Activated T-helper 1 cell treated with anti-CD3 and anti-CD28 coated beads, Interleukin-12 subunit alpha, Interleukin-12 subunit beta, Interleukin-2, Interleukin-4 antibody, amounts not matched to agents 30 ng/mL and 10 ng/mL and 1 ng/mL, durations not matched to agents 14 hours and 24 hours and 36 hours (primary cell): ENCODE measurements around the gene C1orf105. TPM values are rescaled to one million over a fixed set of nuclear protein-coding genes. Genes with fewer than 3 reads are reported as not detected.
A peak's percentile ranks its signal among the peaks of the same experiment; 100 is the strongest.

Source experiments
- DNase-seq: peaks from one replicate; pipeline ENCODE4 v3.0.0; 2021; ENCODE audit warnings: low spot score
- H3K27ac Mint-ChIP-seq: one replicate; pipeline ENCODE4 v1.8.0; 2021; ENCODE audit warnings: mild to moderate bottlenecking, mixed read lengths
- H3K27me3 Mint-ChIP-seq: one replicate; pipeline ENCODE4 v1.8.0; 2022; ENCODE audit warnings: mild to moderate bottlenecking, moderate library complexity, mixed read lengths; ENCODE audit not compliant: insufficient read depth
- H3K36me3 Mint-ChIP-seq: one replicate; pipeline ENCODE4 v1.8.0; 2021; ENCODE audit warnings: low read depth, mixed read lengths
- H3K4me1 Mint-ChIP-seq: one replicate; pipeline ENCODE4 v1.8.0; 2021; ENCODE audit warnings: low read depth, mixed read lengths
- H3K4me3 Mint-ChIP-seq: one replicate; pipeline ENCODE4 v1.8.0; 2021; ENCODE audit warnings: mild to moderate bottlenecking, moderate library complexity, mixed read lengths
- H3K9me3 Mint-ChIP-seq: one replicate; pipeline ENCODE4 v1.8.0; 2021; ENCODE audit warnings: mixed read lengths
- intact Hi-C: fragments of 100-400 bp; cut with micrococcal nuclease; formaldehyde crosslinking; loops from one replicate; pipeline ENCODE4 v1.15.1; 2024
- total RNA-seq: library from RNA; stranded (reverse); gene quantifications from 2 replicates; pipeline ENCODE4 v1.2.3, GENCODE V29; 2022

Gene C1orf105
- total RNA-seq, 1 donor from 2014 or later = not detected

DNA sequence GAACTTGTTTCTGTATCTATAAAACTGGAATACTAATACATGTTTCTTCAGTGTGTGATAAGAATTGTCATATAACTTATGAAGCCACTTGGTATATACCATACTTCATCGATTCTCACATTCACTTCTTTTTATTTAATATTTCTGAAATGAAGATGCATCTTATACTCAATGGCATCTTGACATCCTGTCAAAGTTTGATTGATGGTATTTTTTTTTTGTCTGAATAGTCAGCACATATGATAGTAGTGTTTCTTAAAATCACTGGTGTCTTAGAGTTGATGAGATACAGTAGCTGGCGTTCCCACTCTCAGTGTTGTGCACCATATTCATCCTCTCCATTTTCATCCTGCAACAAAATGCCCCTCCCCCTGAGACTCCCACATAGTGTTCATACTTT lies 34.4 kb upstream of the C1orf105 start:
- H3K4me3 Mint-ChIP-seq = no peak overlapping the region

DNA sequence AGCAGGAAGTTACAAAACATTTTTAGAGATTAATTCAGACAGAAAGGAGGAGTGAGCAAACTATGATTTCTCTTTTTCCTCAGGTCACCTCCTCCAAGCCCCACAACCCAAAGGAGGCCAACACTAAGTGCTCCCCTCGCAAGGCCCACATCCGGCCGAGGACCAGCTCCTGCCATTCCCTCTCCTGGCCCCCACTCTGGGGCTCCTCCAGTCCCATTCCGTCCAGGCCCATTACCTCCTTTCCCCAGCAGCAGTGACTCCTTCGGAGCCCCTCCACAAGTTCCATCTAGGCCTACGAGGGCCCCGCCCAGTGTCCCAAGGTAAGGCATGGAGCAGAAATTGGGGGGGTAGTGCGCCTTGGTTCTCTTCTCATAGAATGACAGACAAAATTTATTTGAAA lies 32.0 kb upstream of the C1orf105 start:
- no peak for DNase-seq
- Mint-ChIP-seq H3K36me3 (peaks cover 3% of the 10 kb centered on the region), H3K9me3 (no peaks in the 10 kb centered on the region), H3K4me1 (peaks cover 12% of the 10 kb centered on the region), H3K27ac (no peak overlapping the region), H3K4me3 (no peak overlapping the region), H3K27me3 (peaks cover 20% of the 10 kb centered on the region)
- intact Hi-C loops = no loop called here

More for the DNA sequence above, 34.4 kb upstream of the C1orf105 start:
- no peak overlapping the region for H3K27ac Mint-ChIP-seq
- intact Hi-C loops = no loop called here
- no peaks in the 10 kb centered on the region for H3K9me3 Mint-ChIP-seq
- peaks cover 14% of the 10 kb centered on the region for H3K27me3 Mint-ChIP-seq
- H3K36me3 Mint-ChIP-seq = no peaks in the 10 kb centered on the region
- DNase-seq = no peak
- H3K4me1 Mint-ChIP-seq = peaks cover 19% of the 10 kb centered on the region

DNA sequence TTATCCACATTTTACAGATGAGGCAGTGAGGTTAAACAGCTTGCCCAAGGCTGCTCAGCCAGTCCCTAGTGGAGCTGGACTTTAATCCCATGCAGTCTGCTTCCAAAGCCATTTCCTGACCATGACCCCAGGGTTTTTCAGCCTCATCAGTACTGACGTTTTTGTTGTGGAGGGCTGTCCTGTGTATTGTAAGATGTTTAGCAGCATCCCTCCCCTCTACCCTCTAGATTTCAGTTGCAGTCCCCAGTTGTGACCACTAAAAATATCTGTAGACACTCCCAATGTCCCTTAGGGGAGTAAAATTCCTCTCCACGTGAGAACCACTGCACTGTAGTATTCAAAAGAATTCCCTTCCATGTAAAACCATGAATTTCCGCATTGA lies 30.2 kb upstream of the C1orf105 start:
- no peak for DNase-seq
- intact Hi-C loops = no loop called here
- no peak overlapping the region for H3K27ac Mint-ChIP-seq
- H3K36me3 Mint-ChIP-seq = peaks cover 5% of the 10 kb centered on the region
- H3K4me3 Mint-ChIP-seq = no peak overlapping the region
- peaks cover 20% of the 10 kb centered on the region for H3K27me3 Mint-ChIP-seq
- H3K9me3 Mint-ChIP-seq = no peaks in the 10 kb centered on the region
- H3K4me1 Mint-ChIP-seq = peaks cover 29% of the 10 kb centered on the region

DNA sequence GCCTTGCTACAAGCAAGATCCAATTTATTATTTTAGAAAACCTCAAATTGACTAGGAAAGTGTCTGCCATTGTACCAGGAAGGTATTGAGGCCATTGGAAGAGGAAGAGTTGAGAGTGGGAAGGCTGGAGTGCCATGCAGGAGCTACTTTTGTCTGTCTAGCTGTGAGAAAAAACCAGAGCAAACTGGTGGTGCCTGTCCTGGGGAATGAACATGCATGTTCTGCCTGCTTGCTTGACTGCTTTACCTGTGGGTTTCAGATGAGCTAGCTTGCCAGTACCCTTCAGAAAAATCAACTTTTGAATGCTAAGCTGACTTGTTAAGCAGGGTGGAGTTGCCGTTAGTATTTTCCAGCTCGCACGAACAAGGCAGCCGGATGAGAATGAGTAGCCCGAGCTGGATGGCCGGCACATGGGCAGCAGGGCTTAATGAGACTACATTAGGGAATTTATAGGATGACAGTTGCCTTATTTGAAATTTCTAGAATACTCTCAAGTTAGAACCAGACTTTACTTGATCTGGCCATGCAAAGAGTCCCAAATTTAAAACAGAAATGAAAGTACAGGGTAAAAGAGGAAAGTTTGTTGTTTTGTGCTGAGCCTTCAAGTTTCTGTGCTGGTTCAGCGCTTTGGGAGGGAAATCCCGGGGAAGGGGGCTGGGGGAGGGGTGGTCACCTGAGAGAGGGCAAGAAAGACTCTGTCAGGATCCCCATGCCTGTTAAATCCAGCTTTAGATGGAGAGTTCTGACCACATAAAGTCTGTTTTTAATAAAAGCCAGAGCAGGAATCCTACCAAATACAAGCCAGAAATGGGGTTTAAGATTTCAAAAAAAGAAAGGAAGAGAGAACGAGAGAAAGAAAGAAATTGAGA lies 29.6 kb upstream of the C1orf105 start:
- peaks cover 29% of the 10 kb centered on the region for H3K4me1 Mint-ChIP-seq
- H3K27ac Mint-ChIP-seq = no peak overlapping the region
- H3K27me3 Mint-ChIP-seq = peaks cover 20% of the 10 kb centered on the region
- no peak overlapping the region for H3K4me3 Mint-ChIP-seq
- no peak for DNase-seq
- H3K9me3 Mint-ChIP-seq = no peaks in the 10 kb centered on the region
- intact Hi-C loops = no loop called here
- peaks cover 5% of the 10 kb centered on the region for H3K36me3 Mint-ChIP-seq

DNA sequence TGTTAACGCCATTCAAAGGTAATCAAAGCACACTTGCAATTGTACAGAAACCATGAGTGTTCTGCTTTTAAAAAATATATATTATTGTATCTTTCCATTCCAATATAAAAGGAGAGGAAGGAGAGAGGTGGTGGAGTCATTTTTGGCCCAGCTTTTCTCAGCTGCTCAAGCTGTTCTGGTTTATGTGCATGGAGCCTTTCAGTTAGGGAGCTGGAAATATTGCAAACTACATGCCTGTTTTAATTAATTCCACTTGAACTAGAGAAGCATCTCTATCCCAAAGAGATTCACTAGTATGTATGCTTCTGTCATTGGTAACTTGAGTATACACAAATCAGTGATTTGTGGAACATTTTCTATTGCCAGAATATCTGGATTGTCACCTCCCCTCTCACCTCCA lies 28.5 kb upstream of the C1orf105 start:
- Mint-ChIP-seq H3K4me3 (no peak overlapping the region), H3K27ac (no peak overlapping the region)
- intact Hi-C loops = no loop called here

DNA sequence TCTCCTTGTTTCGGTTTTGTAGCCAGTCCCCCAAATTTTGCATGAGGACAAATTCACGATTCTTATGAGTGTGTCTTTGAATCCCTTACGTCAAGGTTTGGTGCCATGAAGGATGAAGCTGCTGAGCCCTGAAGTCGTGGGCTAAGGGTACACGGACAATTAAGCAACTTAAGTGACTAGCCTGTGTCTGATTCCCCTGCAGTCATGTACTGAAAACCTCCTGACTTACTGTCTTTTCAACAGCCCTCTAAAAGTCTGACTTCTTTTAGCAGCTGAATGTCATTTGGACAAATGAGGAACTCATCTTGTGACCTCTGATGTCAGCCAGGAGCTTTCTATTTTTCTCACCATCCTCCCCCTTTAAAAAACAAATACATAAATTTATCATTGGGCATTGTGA lies 27.1 kb upstream of the C1orf105 start:
- Mint-ChIP-seq H3K27ac (no peak overlapping the region), H3K4me1 (peaks cover 44% of the 10 kb centered on the region), H3K36me3 (peaks cover 5% of the 10 kb centered on the region), H3K9me3 (no peaks in the 10 kb centered on the region), H3K27me3 (peaks cover 20% of the 10 kb centered on the region), H3K4me3 (no peak overlapping the region)
- intact Hi-C loops = no loop called here
- DNase-seq = no peak

More for the DNA sequence above, 28.5 kb upstream of the C1orf105 start:
- peaks cover 5% of the 10 kb centered on the region for H3K36me3 Mint-ChIP-seq
- no peaks in the 10 kb centered on the region for H3K9me3 Mint-ChIP-seq
- H3K27me3 Mint-ChIP-seq = peaks cover 20% of the 10 kb centered on the region
- H3K4me1 Mint-ChIP-seq = peaks cover 30% of the 10 kb centered on the region
- no peak for DNase-seq

DNA sequence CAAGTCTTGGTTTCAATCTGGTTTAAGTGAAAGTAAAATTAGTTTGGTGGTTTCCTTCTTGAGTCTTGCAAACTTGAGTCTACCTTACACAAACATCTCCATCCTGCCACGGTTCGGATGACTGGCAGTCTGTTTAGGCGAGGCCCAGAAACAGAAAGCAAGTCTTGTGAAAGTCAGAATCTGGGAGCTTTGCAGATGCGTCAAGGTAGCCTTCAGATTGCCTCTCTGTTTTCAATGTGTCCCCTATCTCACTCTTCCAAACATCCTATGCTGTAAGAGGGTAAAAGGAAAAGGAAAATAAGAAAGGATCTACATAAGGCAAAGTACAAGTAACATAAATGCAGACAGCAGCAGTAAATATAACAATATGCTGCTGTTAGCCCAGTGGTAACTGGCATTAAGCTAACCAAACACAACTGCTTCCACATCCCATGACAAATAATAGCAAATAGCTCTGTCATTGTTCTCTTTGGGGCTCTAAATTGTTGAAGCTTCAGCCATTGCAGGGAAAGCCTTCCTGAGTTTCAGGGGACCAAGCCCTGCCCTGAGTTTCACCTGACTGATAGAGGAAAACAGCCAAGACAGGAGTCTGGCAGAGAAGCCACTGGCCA lies 26.2 kb upstream of the C1orf105 start:
- Mint-ChIP-seq H3K36me3 (peaks cover 5% of the 10 kb centered on the region), H3K4me1 (peaks cover 52% of the 10 kb centered on the region)
- peak; percentile 68 for DNase-seq

DNA sequence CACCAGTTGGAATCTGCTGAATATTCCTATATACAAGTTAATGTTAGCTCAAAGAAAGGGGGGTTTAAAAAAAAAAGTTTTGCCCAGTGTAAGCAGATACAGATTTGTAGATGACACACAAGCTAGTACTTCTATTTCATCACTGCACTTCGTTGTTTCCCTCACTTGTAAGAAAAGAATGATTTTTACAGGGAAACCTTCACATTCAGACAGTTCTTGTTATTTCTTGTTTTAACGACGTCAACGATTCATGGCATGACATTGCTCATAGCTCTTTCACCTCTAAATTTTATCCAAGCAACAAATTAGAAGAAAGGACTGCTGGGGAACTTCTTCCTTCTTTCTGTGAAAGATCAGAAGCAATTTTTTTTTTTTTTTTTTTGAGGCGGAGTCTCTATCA lies 25.7 kb upstream of the C1orf105 start:
- Mint-ChIP-seq H3K36me3 (peaks cover 5% of the 10 kb centered on the region), H3K4me3 (peak overlapping the region; percentile 27), H3K4me1 (peaks cover 58% of the 10 kb centered on the region), H3K9me3 (no peaks in the 10 kb centered on the region), H3K27me3 (peaks cover 17% of the 10 kb centered on the region), H3K27ac (peak overlapping the region; percentile 32)
- intact Hi-C loops = loop anchor here (1.0 kb wide), 5 partner anchors 14 to 214 kb away; no protein-coding TSS in a partner anchor
- DNase-seq = no peak

More for the DNA sequence above, 26.2 kb upstream of the C1orf105 start:
- Mint-ChIP-seq H3K9me3 (no peaks in the 10 kb centered on the region), H3K27ac (peak overlapping the region; percentile 40), H3K4me3 (peak overlapping the region; percentile 27), H3K27me3 (peaks cover 20% of the 10 kb centered on the region)
- intact Hi-C loops = loop anchor here (1.0 kb wide), 5 partner anchors 13 to 213 kb away; no protein-coding TSS in a partner anchor

DNA sequence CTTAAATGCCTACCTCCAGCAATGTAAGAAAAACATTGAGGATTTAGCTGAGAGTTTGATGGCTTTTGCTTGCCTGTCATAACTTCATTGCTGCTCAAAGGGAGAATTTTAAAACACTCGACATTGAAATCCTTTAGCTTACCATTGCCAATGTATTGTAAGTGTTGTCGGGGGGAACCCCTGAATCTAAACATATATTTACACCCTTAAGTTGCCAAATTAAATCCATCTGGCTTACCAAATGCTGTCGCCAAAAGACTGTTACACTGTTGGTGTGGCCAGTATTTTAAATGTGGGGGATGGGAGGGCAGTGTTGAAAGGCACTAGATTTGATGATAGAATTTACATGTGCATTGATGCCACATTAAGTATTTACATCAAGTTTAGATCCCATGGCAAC lies 24.9 kb upstream of the C1orf105 start:
- H3K9me3 Mint-ChIP-seq = no peaks in the 10 kb centered on the region
- no peak overlapping the region for H3K27ac Mint-ChIP-seq
- no peak overlapping the region for H3K4me3 Mint-ChIP-seq
- peaks cover 5% of the 10 kb centered on the region for H3K36me3 Mint-ChIP-seq
- DNase-seq = no peak
- peaks cover 15% of the 10 kb centered on the region for H3K27me3 Mint-ChIP-seq
- peaks cover 65% of the 10 kb centered on the region for H3K4me1 Mint-ChIP-seq
- intact Hi-C loops = no loop called here

DNA sequence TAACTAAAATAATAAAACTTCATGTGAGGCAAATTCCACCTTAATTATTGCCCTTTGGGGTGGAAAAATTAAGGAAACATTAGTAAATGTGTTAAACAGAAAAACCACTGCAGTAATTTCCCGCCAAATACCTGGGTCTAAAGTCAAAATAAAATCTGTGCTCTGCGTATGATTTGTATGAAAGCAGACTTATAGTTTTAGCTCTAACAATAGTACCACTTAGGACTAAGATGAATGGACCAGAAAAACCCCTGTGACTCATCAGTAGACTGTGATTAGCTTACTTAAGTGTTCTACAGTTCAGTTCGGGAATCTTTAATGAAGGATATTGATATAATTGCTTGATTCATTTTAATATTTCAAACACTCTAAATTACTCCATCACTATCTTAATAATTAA lies 23.3 kb upstream of the C1orf105 start:
- peaks cover 62% of the 10 kb centered on the region for H3K4me1 Mint-ChIP-seq
- no peaks in the 10 kb centered on the region for H3K9me3 Mint-ChIP-seq
- peaks cover 3% of the 10 kb centered on the region for H3K27me3 Mint-ChIP-seq
- no peak overlapping the region for H3K4me3 Mint-ChIP-seq
- no peak overlapping the region for H3K27ac Mint-ChIP-seq
- H3K36me3 Mint-ChIP-seq = peaks cover 5% of the 10 kb centered on the region
- intact Hi-C loops = no loop called here
- DNase-seq = no peak

DNA sequence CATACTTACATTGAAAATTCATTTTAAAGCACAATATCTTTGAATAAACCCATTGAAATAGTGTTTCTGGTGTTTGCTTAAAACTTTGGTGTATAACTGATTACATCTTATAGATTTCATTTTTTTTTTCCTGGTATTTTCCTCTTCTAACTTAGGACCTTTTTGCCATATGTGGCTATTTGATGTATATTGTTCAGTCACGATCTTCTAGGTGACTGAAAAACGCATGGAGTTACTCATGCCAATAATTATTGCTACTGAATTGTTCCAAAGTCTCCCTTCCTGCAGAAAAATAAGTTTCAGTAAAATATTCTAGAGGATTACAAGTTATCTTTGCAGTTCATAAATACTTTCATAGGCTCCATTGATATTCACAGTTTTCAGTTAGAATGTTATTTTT lies 22.9 kb upstream of the C1orf105 start:
- H3K9me3 Mint-ChIP-seq = no peaks in the 10 kb centered on the region
- intact Hi-C loops = no loop called here
- H3K27ac Mint-ChIP-seq = no peak overlapping the region

DNA sequence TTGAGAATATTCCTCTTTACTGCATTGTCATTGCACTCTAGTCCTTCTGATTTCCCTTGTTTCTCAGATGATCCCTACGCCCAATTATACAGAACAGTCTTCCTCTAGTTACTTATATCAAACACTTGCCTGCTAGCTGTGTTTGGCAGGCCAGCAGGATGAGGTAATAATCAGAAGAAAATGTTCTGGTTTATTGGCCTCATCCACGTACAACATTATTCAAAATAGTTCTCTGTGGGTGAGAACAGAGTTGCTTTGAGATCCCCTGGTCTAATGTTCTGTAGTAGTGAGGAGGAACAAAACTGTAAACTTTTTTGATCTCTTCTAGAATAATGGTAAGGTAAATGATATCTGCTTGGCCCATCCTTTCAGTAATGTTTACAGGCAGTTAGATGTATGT lies 22.3 kb upstream of the C1orf105 start:
- Mint-ChIP-seq H3K27me3 (peaks cover 2% of the 10 kb centered on the region), H3K27ac (no peak overlapping the region), H3K4me1 (peaks cover 61% of the 10 kb centered on the region), H3K4me3 (no peak overlapping the region), H3K9me3 (no peaks in the 10 kb centered on the region), H3K36me3 (peaks cover 4% of the 10 kb centered on the region)
- DNase-seq = no peak
- intact Hi-C loops = no loop called here

More for the DNA sequence above, 22.9 kb upstream of the C1orf105 start:
- Mint-ChIP-seq H3K4me1 (peaks cover 62% of the 10 kb centered on the region), H3K4me3 (no peak overlapping the region), H3K36me3 (peaks cover 5% of the 10 kb centered on the region), H3K27me3 (peaks cover 3% of the 10 kb centered on the region)
- DNase-seq = no peak
